GM12878 (cell line): Measurements from ENCODE around the gene NSL1.

ENCODE experiments used
- CTCF ChIP-seq, 3 experiments: IDR thresholded peaks in 2 of 3; conservative IDR thresholded peaks in 1 of 3; 2 replicates each; pipeline ENCODE4 v1.5.1; 2011; ENCODE audit warnings: low read depth in 3 of 3, low read length in 3 of 3, mild to moderate bottlenecking in 3 of 3, control low read depth in 2 of 3, moderate library complexity in 2 of 3, inconsistent platforms in 1 of 3, mixed read lengths in 1 of 3; ENCODE audit not compliant: control insufficient read depth in 2 of 3, insufficient read depth in 1 of 3; ENCODE audit errors: extremely low read depth in 1 of 3
- ESRRA ChIP-seq: IDR thresholded peaks from 2 replicates; pipeline ENCODE4 v1.6.1; 2012; ENCODE audit warnings: mild to moderate bottlenecking, low read length, improper control_type of control experiment
- EZH2 ChIP-seq: IDR thresholded peaks from 2 replicates; pipeline ENCODE4 v1.6.1; 2012; ENCODE audit warnings: low read depth, mild to moderate bottlenecking, control low read depth, inconsistent platforms, low read length, borderline replicate concordance; ENCODE audit not compliant: control insufficient read depth
- NBN ChIP-seq: fragments of 450-650 bp; IDR thresholded peaks from 2 replicates; pipeline ENCODE4 v1.6.1; 2016
- NFYB ChIP-seq: IDR thresholded peaks from 2 replicates; pipeline ENCODE4 v1.6.1; 2011; ENCODE audit warnings: low read depth, mild to moderate bottlenecking, low read length, improper control_type of control experiment, moderate library complexity; ENCODE audit not compliant: insufficient read depth
- POLR2AphosphoS5 ChIP-seq: IDR thresholded peaks from 2 replicates; pipeline ENCODE4 v1.6.1; 2011; ENCODE audit warnings: mild to moderate bottlenecking, low read length, inconsistent platforms
- RAD21 ChIP-seq: IDR thresholded peaks from 2 replicates; pipeline ENCODE4 v1.6.1; 2011; ENCODE audit warnings: mild to moderate bottlenecking, low read depth, low read length, moderate library complexity; ENCODE audit not compliant: insufficient read depth
- USF2 ChIP-seq: IDR thresholded peaks from 2 replicates; pipeline ENCODE4 v1.6.1; 2011; ENCODE audit warnings: low read depth, low read length, improper control_type of control experiment, borderline replicate concordance
- WRNIP1 ChIP-seq: IDR thresholded peaks from 2 replicates; pipeline ENCODE4 v1.6.1; 2011; ENCODE audit warnings: low read depth, low read length, improper control_type of control experiment, borderline replicate concordance
- TF ChIP-seq, protein P1 (sequence below): IDR thresholded peaks from 2 replicates; pipeline ENCODE4 v1.6.1; 2012; ENCODE audit warnings: low read depth, low read length, improper control_type of control experiment

DNA sequence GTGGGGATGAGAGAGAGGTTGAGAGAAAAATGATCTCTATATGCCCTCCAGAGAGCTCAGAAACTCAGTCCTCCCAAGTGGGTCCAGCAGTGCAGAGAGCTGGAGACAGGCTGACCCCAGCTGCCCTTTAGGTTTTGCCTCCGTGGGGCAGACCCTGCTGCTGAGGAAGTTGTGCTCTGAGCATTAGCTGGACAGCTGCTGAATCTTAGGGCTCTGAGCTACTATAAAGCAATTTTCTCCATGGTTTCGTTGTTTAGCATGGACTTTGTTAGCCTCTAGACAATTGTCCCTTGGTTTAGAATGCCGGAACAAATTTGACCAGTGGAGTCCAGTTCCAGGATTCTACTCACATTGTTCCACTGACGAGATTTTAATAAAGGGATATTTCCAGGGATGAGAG is 114.0 kb downstream of the NSL1 start:
- TF ChIP-seq NFYB (no peak), RAD21 (no peak), NBN (no peak), USF2 (no peak), EZH2 (no peak), POLR2AphosphoS5 (no peak), ESRRA (no peak), WRNIP1 (no peak), CTCF (IDR thresholded peaks at IDR 0.05 in 2 of 3, conservative IDR thresholded peaks at IDR 0.05 in 1 of 3; ENCODE audit: control insufficient read depth in 2 of 3, extremely low read depth in 1 of 3, insufficient read depth in 1 of 3, low read depth in 3 of 3, low read length in 3 of 3) (no peak)
- TF ChIP-seq, protein P1, sequence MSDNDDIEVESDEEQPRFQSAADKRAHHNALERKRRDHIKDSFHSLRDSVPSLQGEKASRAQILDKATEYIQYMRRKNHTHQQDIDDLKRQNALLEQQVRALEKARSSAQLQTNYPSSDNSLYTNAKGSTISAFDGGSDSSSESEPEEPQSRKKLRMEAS, result no peak
